ENCODE data around the gene OGFOD1. TPM values are rescaled to one million over a fixed set of nuclear protein-coding genes. Genes with fewer than 3 reads are reported as not detected.
A peak's percentile ranks its signal among the peaks of the same experiment; 100 is the strongest.

The OGFOD1 gene
- 56.7 TPM for polyA plus RNA-seq (2013, experiment 1 of 2; ENCODE audit: insufficient read length)
- 54.0 TPM for polyA plus RNA-seq (2013, experiment 2 of 2; ENCODE audit: insufficient read length)

DNA sequence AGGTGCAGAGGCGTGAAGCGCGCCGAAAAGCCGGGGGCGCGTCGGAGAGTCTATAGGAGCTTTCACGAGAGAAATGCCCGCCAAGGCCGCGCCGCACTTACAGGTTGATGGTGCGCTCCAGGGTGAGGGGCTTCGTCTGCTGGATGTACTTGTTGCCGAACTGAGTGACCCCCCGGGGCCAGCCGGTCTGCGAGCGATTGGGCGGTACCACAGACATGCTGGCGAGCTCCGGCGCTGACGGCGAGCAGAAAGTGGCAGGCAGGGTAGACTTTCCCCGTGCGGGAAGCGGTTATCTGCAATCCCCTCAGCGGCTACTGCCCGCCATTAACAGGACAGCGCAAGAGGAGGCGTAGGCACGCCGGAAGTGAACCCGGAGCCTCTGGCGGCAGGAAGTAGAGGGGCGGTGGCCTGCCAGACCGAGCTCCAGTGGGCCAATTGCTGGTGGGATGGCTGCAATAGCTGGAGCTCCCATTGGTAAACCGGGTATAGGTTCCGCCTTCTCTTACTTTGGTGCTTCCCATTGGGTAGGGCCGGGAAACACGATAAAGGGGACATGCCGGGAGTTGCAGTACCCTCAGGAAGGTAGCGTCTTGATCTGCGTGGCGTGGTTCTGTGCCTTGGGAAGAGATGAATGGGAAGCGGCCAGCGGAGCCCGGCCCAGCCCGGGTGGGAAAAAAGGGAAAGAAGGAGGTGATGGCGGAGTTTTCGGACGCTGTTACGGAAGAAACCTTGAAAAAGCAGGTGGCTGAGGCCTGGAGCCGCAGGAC is at the start of gene OGFOD1, which contains the start of gene NUDT21:
TSS of gene OGFOD1 (plus strand) at position 569 of the 767 bp plus-strand sequence. CDS start at position 628, 59 bp downstream.
TSS of gene NUDT21 (minus strand) at position 347 of the 767 bp plus-strand sequence. CDS start at position 217, 130 bp downstream.
- peak; percentile 98 for DNase-seq

DNA sequence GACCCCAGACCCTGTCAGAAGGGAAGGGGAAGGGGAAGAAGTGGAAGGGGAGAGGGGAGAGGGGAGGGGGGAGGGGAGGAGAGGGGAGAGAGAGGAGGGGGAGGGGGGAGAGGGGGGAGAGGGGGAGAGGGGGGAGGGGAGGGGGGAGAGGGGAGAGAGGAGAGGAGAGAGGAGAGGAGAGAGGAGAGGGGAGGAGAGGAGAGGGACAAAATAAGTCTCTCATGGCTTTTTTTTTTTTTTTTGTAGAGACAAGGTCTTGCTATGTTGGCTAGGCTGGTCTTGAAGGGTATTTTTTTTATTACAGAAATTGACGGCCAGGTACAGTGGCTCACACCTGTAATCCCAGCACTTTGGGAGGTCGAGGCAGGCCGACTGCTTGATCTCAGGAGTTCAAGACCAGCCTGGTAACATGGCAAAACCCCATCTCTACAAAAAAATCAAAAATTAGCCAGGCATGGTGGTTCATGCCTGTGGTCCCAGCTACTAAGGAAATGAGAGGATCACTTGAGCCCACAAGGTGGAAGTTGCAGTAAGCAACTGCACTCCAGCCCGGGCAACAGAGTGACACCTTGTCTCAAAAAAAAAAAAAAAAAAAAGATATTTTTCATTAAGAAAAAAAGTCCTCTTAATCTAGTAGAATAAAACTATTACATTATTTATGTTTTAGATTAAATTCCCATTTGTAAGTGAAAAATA is 45.2 kb upstream of the OGFOD1 start:
- DNase-seq: no peak

DNA sequence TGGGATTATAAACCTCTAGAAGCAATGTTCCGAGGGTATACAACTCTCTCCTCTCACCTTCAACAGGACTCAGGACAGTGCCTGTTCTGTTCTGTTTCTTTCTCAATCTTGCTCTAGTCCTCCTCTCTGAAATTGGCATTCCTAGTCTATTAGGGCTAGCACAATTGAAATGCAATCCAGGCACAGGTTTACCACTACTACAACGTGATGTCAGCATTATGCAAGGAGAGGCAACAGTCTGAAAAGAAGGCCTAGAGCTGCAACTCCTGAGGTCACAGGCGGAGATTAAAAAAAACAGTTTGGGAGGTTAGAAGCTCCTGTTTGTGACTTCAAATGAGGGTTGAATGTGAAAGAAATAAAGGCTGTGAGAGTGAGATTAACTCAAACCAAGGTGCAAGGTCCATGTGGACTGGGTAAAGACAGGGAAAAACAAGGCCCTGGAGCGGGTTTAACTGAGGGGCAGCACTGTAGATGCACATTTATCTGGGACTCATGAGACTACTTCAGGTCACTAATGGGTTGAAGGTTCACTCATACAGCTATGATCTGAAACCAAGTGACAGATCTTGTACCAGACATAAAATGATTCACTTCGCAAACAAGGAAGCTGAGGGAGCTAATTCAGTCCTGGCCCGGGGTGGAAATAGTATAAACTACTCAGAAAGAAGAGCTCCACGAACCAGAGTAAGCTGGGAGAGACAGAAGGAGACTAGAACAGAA is 42.8 kb upstream of the OGFOD1 start:
- no peak for DNase-seq

DNA sequence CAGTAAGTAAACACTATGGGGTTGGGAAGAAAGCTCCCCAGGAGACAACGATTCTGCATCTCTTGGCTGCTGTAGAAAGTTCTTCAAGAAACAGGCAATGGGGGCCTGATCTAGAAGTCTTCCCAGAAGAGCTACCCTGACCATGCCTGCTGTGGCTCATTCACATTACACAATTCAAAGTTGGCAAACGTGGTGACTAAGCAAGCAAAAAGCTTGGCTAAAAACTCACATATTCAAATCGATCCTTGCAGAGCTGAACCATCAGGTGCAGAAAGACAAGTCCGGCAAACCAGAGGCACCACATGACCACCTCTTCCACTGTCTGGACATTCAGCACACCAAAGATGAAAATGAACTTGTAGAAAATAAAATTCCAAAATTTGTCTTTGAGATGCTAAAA is 42.2 kb upstream of the OGFOD1 start:
- DNase-seq: peak; percentile 15

DNA sequence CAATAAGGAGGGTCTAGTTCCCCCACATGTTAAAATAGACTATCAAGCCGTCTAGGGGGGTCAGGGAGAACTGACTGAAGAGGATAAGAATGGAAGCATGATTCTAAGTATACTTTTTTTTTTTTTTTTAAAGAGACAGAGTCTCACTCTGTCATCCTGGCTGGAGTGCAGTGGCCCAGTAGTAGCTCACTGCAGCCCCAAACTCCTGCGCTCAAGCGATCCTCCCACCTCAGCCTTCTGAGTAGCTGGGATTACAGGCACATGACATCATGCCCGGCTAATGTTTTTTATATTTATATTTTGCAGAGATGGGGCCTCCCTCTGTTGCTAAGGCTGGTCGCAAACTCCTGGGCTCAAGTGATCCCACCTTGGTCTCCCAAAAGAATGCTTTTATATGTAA is 40.2 kb upstream of the OGFOD1 start:
- no peak for DNase-seq

DNA sequence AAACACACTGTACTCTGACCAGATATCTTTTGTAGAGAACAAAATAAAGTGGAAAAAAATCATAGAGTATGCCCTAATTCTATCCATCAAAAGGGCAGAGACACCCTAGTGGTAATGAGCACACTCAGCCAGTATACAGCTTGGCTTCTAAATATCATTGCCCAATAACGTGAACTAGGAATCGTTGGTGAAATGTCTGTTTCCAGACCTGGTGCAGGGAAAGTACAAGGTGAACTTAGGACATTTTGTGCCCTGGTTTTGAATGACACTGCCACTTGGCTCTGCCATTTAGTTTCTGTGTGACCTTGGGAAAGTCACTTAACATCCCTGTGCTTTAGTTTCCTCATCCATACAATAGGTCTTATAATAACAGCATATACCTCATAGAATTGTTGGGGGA is 39.7 kb upstream of the OGFOD1 start:
- DNase-seq: no peak

DNA sequence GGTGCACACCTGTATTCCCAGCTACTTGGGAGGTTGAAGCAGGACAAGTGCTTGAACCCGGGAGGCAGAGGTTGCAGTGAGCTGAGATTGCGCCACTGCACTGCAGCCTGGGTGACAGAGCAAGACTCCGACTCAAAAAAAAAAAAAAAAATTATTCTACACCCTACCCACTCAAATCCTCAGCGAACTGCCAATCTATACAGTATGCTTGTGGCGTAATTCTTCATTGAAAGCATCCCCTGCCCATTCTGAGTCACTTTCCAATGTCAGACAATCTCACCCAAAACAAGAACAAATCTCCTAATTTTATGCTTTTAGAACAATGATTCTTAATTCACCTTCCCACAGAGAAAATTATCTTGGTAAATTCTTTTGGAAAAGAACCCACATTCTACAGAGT is 38.0 kb upstream of the OGFOD1 start:
- DNase-seq: no peak

DNA sequence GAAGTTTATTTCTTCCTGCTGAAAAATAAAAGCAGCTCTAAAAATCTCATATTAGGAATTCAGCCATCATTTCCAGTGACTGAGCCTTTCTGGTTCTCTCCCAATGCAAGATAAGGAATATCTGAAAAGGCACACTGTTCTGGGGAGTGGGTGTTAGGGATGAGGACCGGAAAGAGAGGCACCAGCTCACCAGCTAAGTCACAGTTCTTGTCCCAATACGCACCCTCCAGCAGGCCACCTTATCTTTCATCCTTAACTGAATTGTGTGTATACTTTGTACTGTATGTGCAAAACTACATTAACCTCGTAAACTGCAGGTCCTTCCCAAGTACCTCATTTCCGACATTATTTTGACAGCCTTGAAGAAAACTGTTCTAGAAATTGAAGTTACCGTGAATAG is 37.0 kb upstream of the OGFOD1 start:
- no peak for DNase-seq

DNA sequence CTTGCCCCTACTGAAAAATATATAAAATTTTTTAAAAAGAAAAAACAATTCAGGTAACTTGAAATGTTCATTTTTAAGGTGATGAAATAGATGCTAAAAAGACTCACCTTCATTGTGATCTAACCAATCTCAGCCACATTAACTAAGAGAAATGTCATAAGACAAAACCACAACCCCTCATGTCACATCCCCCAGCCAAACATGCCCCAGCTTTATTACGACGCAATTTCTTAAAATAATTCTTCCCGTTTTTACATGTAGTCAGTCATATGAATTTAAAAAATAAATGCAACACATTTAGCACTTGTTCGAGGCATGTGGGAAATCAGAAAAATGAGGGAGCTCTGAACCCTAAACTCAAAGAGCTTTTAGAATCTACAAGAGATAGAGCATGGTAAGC is 35.5 kb upstream of the OGFOD1 start:
- DNase-seq: no peak

DNA sequence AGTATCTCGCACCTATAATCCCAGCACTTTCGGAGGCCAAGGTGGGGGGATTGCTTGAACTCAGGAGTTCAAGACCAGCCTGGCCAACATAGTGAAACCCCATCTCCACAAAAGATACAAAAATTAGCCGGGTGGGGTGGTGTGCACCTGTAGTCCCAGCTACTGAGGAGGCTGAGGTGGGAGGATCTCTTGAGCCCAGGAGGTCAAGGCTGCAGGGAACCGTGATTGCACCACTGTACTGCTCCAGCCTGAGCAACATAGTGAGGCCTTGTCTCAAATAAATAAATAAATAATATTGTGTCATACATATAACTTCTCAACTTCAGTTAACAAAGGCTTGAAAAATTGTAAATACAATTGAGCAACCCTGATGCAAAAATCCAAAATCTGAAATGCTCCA is 34.2 kb upstream of the OGFOD1 start:
- no peak for DNase-seq

DNA sequence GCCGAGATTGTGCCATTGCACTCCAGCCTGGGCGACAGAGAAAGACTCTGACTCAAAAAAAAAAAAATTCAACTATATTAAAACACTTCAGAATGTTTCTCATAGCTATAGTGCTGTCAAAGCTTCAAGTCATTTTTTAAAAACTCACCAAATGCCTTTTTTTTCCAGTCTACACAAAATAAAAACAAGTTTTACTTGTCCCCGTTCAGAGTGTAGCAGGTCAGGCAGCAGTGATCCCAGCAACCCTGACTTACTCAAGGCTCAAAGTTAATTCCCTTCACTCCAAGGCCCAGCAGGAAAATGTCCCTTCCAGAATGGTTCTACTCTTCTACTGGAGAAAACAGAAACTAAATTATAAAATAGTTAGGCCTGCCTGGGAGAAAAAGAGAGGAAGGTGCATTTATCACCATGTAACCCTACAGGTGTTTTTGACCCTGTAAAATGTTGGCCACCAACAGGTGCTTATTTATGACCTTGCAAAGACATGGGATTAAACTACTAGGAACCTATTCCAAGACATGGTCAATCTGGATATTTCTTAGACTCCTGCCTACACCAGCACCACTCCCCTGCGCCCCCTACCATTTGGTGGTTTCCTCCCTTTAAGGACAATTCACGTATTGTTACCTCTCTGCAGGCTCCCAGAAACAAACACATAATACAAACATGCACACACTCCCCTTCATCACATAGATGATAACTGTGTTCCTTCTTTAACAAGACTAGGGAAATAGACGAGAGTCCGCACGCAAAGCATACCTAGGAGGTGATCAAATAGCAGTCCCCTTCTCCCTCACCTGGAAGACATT is 31.4 kb upstream of the OGFOD1 start:
- DNase-seq: no peak

DNA sequence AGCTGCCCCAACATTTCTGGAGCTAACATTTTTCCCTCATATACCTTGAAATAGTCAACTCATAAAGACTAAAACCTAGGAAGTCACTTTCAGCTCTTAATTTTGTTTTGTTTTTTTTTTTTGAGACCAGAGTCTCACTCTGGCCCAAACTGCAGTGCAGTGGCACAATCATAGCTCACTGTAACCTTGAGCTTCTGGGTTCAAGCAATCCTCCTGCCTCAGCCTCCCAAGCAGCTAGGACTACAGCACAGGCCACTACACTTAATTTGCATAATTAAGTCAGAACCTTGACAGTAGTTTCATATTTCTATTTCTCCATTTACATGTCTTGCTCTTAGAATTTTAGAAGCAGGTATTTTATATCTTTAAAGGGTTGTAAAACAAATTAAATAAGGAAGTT is 30.7 kb upstream of the OGFOD1 start:
- no peak for DNase-seq

DNA sequence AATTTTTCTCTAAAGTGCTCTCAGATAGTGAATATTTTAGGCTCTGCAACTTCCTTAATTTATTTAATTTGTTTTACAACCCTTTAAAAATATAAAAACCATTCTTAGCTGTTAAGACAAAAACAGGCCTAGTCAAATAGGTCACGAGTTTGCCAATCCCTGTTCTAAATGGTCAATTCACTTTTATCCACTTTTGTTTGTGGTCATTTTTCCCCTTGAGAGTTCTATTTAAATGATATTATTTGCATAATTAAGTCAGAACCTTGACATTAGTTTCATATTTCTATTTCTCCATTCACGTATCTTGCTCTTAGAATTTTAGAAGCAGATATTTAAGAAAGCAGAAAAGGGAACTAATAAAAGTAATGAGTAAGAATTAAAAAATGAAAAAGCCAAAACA is 30.0 kb upstream of the OGFOD1 start:
- no peak for DNase-seq

DNA sequence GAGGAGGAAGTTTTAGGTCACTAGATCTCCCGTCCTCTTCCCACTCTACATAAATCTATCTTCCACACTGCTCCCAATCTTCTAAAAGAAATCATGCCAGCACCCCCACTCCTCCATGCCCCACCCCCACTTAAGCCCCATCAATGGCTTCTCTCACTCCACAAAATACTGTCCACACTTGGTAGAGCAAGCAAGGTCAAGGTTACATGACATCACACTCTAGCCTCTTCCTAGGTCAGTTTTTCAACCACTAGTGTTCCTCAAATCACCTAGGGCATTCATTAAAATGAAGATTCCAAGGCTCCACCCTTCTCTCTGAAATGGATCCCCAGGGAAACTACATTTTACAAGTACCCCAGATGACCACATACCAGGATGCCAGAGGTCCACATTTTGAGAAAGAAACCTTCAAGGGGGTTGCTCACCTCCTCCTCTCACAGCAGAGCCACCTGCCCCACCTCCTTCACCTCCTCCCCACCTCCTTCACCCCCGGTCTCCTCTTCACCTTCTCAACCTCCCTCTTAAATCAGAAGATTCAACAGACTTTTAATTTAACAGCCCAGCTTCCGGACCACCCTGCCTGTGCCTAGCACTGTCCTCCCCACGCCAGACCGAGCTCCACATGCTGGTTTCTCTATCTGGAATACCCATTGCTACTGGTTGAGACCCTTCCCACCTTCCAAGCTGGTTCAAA is 29.2 kb upstream of the OGFOD1 start:
- DNase-seq: no peak

DNA sequence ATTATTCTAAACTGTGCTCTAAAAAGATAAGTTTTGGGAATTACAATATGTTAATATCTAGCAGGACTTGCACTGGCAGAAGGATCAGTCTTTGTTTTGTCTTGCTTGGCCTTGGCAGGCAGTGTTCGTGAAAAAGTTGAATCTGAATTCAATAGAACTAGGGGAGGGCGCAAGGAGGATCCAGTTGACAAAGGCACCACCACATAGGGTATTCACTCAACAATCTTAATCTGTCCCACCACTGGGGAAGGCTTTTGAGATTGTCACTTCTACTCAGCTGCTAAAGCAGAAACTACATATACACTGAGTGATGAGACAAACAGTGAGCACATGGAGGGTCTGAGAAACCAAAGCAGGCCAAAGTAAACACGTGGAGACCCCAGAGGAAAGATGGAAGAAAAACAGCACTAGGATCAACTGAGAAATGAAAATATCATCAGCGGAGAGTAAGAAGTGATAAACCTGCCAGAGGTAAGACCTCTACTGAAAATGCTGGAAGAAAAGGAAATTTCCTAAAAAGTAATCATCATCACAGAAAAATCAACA is 28.4 kb upstream of the OGFOD1 start:
- DNase-seq: no peak

DNA sequence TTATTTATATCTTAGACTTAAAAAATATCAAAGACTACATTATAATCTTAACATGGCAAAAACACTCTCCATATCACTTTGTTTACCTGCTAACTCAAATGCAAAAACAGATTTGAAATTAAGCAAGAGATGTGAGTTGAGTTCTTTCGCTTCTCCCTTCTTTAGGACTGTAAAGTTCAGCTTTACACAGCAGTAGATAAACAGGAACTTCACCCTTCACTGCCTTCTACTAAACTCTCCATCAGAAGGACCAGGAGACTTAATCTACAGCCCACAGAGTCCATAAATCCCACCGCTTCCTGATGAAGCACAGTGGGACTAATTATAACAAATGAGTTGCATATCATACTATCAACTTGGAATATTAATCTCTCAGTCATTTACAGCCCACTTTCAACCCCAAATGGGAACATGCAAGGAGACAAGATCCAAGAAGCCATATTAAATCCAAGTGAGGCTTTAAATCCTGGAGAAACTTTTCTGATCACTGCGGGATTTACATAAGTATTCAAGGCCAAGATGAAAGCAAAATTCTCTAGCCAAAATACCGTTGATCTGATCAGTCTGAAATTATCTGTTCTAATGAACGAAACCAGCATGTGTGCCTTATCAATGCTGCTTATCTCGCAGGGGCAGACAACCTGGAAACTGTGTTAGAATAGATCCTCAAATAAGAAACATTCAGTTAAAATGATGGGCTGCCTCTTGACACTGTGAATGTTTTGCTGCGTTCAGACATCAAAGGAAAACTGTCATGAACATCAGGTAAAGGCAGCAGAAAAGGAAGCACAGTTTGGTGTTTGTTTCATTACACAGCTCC is 27.6 kb upstream of the OGFOD1 start:
- DNase-seq: no peak

DNA sequence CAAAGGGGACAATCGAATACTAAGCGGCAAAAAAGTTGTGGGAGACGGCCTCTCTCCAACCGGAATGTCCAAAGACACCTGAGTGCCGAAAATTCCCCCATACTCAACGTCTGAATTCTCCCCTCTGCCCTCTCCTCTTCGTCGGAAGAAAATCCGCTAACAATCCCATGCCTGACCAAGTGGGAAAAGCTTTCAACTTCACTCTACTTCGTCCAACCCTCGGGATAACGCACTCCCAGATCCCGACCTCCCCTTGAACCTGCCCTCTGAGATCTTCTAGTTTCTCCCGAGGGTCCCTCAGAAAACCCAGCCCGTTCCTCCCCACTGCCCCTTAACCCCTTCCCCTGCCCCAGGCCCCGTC is 27.0 kb upstream of the OGFOD1 start:
- no peak for DNase-seq

DNA sequence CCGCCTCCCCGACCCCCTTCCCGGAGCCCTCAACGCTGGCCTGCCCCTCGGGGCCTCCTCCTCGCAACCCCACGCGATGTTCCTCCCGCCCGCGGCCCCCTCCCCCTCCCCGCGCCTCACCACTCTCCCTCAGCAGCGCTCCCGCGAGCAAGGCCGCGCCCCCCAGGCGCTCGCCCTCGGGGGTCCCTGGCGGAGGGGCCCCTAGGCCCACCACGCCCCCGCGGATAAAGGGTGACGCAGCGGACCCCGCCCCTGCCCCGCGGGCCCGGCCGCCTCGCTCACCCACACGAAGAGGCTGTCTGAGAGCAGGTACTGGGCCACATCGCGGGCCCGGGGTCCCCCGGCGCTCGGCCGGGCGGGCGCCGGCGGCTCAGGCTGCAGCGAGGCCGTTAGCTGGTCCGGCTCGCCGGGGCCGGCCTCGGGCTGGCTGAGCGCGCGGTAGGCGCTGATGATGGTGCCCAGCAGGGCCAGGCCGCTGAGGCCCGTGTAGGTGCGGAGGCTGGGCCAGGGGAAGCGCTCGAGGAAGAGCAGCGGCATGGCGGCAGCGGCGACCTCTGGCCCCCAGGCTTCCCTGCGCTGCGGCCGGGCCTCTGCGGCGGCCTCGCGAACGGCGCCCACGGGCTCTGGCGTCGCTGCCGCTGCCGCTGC is 26.4 kb upstream of the OGFOD1 start:
- DNase-seq: peak; percentile 8

DNA sequence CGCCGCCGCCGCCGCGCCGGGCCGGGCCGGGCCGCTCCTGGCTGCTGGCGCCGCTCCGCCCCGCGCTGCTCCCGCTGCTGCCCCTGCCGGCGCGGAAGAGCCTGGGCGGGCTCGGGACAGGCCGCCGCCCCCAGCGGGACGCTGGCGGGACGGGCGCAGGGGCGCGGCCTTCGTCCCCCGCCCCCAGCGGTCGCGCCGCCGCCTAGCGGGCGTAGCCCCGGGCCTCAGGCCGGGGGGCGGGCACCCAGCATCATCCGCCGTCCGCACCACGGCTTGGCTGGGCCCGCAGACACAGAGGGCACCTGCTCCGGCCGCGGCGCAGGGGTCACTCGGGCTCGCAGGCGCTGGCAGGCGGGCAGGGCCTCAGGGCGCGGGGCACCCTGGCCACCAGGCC is 25.9 kb upstream of the OGFOD1 start, which contains the start of gene AMFR:
TSS of gene AMFR (minus strand) at position 107 of the 394 bp plus-strand sequence. CDS start 218 bp downstream, outside the sequence.
- DNase-seq: peak; percentile 85

DNA sequence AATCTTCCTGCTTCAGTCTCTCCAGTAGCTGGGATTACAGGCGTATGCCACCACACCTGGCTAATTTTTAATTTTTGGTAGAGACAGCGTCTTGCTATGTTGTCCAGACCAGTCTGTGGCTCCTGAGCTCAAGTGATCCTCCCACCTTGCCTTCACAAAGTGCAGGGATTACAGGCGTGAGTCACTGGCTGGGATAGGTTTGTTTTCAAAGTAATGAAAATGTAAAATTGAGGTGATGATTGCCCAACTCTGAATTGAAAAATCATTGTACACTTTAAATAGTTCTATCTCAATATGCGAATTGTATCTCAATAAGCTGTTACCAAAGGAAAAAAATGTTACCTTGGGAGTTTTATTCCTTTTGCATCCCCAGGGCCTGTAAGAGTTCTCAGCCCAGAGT is 24.8 kb upstream of the OGFOD1 start:
- DNase-seq: no peak
